HUDEP-2 (cell line): ENCODE data around the gene RGS10.
"Not testable (repeated sequence)": the region's sequence is repeated elsewhere in the genome, so short reads cannot be mapped to it uniquely, and the experiment has no call there.

Experiments
- DNase-seq, 76 experiments: peaks; one replicate each; lab custom pipeline; 2025; ENCODE audit not compliant: unreplicated experiment in 76 of 76; lab: John Stamatoyannopoulos, UW

RGS10 gene

DNA sequence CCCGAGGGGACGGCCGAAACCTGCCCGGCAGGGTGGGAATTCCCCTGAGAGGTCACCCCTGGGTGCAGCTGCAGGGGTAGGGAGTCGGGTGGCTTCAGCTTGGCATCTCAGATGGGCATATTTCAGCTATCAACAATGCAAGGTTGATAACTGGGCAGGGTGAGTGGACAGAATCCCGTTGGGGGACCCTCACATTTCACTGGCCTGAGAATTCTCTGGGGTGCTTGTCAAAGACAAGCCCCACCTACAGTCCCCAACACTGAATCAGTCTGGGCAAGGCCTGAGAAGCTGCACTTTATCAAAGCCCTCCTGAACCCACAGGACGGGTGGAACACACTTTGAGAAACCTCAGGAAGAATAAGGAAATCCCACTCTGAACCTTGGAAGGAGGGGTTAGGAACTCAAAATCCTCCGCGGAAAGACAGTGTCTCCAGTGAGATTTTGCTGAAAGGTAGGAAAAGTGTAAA lies 3.1 kb downstream of the RGS10 start:
- DNase-seq, result peak in 1 of 76 experiments; percentile 38

GRCh38 chr10:119538632-119539358 lies 3.7 kb downstream of the RGS10 start:
- DNase-seq, result peak in 69 of 76 experiments; percentile 9 to 76 (median 53)

- no peak for DNase-seq
Measured at GRCh38 chr10:119537953-119538630, 4.4 kb downstream of the RGS10 start.

DNA sequence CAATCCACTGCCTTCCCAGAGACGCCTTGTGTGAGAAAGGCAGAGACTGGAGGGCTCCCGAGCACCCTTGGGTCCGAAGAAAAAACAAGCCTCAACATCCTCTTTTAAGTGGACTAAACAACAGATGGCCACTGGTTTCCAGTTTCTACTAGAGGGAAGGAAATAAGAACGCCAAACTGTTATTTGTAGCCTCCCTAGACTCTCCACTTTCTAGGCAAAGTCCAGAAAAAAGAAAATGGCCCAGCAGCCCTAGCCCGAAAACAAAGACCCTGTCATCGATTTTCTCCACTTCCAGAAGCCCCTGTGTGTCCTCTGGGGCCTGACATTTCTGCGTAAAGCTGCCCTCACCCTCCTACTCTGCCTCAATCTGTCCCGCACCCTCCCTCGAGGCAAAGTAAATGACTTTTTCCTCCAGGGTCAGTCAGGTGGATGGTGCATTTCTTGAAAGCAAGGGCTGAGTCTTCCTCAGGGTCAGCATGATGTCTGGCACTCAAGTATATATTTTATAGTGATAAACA lies 6.0 kb downstream of the RGS10 start:
- no peak for DNase-seq

GRCh38 chr10:119535837-119536507 lies 6.5 kb downstream of the RGS10 start:
- DNase-seq, result no peak

- DNase-seq, result no peak
Measured at GRCh38 chr10:119535305-119535704, 7.2 kb downstream of the RGS10 start.

DNA sequence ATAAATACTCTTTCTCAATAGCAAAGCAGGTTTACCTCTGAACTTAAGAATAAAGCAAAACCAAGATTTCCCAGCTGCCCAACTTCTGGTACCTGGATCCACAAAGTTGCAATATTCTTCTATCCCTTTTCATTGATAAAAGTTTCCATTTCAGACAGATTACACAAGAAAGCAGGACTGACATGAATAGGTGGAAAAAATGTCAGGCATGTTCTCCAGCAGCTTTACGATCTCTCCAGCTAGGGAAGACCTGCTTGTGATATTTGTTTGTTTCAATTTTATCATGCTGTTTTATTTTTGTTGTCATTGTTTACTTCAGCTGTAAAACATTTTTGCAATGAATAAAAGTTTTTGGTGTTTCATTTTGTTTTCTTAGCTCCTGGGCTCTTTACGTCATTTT lies 9.0 kb downstream of the RGS10 start:
- DNase-seq, result no peak

DNA sequence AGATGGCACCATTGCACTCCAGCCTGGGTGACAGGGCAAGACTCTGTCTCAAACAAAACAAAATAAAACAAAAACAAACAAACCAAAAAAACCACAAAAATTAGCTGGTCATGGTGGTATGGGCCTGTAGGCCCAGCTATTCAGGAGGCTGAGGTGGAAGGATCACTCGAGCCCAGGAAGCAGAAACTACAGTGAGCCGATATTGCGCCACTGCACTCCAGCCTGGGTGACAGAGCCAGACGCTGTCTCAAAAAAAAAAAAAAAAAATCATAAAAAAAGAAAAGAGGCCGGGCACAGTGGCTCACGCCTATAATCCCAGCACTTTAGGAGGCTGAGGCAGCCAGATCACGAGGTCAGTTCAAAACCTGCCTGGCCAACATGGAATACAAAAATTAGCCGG lies 9.7 kb downstream of the RGS10 start:
- not testable (repeated sequence) for DNase-seq

DNA sequence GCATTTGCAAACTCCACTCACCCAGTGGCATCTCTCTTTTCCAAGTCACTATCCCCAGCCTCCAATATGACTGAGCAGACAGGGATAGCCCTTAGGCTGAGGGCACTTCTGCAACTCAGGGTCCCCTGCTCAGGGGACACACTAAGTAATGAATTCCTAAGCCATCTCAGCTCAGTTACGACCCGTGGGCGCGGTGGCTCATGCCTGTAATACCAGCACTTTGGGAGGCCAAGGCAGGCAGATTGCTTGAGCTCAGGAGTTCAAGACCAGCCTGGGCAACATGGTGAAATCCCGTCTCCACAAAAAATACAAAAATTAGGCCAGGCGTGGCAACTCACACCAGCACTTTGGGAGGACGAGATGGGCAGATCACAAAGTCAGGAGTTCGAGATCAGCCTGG lies 10.3 kb downstream of the RGS10 start:
- DNase-seq, result not testable (repeated sequence)

DNA sequence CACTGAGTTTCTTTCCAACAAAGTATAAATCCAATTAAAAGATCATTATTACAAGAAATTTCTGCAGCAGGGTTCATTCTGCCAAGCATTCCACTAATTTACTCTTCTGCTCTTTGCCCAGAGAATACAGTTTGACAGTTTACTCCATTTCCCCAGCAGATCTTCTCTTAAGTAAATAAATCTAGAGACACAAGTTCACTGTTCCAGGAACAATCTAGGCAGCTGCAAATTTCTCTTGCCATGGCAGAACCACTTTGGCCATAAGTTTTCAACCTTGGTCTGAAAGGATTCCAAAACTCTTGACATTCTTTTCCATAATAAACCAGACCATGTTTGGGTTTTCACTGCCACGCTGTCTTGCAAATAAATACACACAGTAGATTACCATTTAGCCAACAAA lies 11.5 kb downstream of the RGS10 start:
- no peak for DNase-seq

GRCh38 chr10:119528663-119529237 lies 13.8 kb downstream of the RGS10 start:
- not testable (repeated sequence) for DNase-seq

- DNase-seq, result no peak
Measured at GRCh38 chr10:119526621-119527592, 15.6 kb downstream of the RGS10 start.

DNA sequence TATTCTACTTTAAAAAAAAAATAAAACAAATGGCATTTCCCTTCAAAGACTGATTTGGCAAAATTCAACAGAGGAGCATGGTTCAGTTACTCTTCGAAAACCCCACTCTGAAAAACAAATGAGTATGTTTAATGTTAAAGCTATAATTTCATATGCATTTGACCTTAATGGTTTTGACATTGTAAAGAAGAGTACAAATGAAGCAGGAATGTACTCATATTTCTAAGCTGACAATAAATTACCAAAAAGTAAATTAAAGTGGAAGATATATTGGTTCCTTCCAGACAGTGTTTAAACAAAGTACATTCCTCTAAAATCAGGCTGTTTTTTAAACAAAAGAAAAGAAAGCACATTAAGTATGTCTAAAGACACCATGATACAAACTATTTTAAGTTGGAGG lies 16.4 kb downstream of the RGS10 start:
- DNase-seq, result no peak

- DNase-seq, result no peak
Measured at GRCh38 chr10:119525116-119525515, 17.4 kb downstream of the RGS10 start.

- no peak for DNase-seq
Measured at GRCh38 chr10:119524720-119525070, 17.8 kb downstream of the RGS10 start.

DNA sequence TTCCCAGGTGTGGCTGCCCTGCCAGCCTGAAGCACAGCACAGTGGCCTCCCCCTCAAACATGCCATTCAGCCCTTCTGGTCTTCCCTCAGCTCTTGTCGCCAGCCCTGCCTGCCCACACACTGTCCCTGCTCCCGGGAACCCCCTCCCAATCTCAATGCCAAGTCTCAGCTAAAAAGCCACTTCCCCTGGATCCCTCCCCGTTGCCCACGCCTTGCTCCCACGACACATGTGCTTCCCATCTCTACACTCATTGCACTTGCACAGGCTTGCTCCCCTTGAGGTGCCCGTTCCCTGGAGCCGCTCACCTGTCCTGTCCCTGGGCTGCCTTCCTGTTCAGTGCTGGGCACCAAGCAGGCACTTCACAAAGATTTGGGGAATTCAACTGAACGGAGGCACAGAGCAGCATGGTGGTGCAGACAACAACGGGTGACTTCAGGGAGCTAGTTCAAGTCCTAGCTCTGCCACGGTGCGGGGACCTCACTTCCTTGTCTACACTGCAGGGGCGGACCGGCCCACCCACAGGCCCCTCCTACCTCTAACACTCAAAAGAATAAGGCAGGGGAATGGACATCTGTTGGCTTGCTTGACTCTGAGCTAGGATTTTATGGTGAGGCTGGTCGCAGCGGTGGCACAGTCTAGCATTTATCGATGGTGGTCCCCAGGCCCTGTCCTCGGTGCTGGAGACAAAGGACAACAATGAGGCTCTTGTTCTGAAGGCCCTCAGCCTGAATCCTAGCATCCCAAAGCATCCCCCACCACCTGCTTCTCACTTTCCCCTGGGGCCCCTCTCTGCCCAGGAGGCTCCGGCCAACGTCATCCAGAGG lies 18.4 kb downstream of the RGS10 start:
- no peak for DNase-seq

DNA sequence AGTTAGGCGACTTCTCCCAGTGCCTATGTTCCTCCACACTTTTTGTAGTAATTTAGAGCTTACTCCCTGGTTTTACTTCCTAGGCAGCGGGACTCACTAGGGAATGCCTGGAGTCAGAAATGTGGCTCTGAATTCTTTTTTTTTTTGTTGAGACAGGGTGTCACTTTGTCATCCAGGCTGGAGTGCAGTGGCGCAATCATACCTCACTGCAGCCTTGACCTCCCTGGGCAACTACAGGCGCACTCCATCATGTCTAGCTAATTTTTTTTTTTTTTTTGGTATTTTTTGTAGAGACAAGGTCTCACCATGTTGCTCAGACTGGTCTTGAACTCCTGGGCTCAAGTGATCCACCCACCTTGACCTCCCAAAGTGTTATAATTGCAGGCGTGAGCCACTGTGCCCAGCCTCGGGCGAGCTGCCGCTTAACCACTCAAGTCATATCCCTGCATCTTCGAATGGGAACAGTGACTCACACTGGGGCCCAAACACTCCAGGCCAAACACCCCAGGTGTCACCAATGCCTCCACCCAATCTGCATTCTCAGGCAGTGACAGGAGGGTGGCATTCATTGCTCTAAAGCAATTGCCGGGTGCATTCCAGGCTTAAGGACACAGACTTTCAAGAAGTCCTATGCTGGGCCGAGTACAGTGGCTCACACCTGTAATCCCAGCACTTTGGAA lies 19.6 kb downstream of the RGS10 start:
- peak in 1 of 76 experiments; percentile 18 for DNase-seq

DNA sequence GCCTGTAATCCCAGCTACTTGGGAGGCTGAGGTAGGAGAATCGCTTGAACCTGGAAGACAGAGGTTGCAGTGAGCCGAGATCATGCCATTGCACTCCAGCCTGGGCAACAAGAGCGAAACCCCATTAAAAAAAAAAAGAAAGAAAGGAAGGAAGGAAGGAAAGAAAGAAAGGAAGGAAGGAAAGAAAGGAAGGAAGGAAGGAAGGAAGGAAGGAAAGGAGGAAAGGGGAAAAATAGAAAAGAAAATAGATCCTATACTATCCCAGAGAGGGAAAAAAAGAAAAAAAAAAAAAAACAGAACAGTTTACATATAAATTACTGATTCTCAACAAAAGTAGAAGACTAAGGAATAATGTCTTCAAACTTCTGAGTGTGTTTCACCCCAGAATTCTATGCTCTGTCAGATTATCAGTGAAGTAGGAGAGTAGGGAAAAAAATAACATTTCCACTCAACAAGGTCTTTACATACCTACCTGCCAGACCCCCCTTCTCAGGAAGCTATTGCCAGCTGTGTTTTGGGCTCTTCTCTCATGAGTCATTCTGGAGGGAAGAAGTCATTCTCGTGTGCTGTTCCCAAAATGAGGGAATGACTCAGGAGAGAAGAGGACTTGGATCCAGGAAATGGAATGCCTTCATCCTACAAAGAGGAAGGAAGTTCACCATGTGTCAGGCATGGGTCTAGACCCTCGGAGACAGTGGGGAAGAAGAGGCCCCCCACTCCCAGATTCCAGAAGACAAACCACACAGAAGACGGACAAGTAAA lies 20.9 kb downstream of the RGS10 start:
- no peak for DNase-seq
